ENCODE measurements around the gene FBN2.

The FBN2 gene

GRCh38 chr5:128538000-128538249 is at the start of gene FBN2:
Gene FBN2 (minus strand): TSS chr5:128538245. CDS start chr5:128537603, 642 bp downstream.
- no peak for DNase-seq

DNA sequence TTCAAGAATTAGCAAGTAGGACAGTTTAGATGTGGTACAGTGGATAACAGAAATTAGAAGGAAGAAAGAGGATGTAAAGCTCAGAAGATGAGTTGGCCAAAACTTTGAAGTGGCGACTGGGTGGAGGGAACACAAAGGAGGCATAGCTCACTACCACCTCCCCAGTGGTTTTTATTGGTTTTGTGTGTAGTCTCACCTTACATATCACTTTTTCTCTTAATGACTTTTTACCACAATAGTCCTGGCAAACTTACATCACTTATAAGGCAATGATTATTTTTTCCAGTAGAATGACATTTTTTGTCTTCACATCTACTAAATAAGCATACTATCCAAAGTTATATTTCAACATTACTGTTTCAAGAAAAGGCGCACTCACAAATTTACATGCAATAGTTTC is 49.2 kb upstream of the FBN2 start:
- DNase-seq = no peak

GRCh38 chr5:128586848-128587247 is 48.8 kb upstream of the FBN2 start:
- no peak for DNase-seq

DNA sequence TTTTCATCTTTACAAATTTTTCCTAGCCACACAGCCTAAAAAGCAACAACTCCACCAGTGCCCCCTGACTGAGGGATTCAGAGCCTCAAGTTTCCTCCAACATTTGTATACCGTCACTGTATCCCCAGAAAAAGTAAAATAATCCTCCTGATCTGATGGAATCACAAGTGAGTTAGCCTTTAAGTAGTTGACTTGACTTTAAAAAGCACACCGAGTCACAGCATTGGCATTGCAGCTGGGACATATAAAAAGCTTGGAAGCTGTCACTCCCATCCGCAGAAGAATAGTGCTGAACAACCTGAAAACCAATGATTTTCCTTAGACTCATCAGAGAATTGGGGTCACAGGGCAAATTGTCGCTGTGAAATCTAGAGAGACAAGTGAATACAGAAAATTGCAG is 41.6 kb upstream of the FBN2 start:
- DNase-seq = no peak

DNA sequence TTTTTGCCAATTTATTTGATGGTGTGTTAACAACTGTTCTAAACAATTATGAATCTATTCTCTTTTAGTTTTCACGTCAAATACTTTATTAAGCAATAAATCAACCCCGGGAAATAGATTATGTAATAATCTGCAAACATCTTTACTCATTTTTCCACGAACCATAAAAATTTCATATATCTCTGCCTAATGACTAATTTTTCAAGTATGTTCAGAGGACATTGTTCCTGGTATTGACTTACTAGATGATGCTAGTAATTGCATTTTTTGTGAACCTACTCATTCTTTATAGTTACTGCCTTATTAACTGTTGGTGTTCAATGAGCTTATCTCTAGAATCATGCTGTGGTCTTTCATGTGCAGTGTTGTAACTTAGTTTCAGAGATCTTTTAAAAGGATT is 41.0 kb upstream of the FBN2 start:
- no peak for DNase-seq

GRCh38 chr5:128574041-128574440 is 36.0 kb upstream of the FBN2 start:
- DNase-seq = no peak

- DNase-seq = no peak
Measured at GRCh38 chr5:128572930-128573319, 34.9 kb upstream of the FBN2 start.

DNA sequence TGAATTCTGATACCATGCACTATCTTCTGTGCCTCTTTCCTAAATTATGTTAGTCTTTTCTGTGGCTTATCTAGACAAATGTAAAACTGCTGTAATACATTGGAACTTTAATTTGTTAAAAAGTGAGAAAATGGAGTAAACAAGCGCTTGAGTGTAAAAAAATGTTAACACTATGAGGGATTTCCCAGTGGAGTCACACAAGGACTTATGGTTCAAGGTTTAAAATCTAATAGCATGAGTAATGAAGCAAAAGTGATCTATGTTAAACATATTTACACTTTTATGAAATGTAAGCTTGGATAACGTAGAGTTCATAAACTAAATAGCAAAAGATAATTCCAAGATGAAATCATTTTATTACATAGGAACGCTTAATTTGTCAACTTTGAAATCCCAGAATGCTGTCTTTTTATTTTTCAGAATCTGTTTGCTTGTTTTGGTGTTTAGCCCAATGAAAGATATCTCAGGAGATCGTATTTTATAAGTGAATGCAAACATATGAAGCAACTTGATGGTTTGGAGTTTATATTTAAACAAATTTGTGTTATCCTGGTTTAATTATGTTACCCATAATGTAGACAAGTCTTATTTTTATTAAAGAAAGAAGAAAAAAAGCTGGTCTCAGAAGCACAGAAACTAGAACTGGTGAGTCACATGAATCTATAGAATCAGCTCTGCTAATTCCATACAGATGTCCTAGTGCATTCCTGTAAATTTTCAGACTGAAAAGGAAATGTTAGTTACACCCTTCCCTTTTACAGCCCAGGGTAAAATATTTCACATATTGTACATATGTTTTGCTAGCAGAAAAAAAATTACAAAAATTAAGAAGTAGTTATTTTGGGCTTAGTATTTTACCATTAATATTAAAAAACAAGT is 34.2 kb upstream of the FBN2 start:
- DNase-seq = no peak

- DNase-seq = no peak
Measured at GRCh38 chr5:128566178-128566577, 28.1 kb upstream of the FBN2 start.

GRCh38 chr5:128559300-128560297 is 21.6 kb upstream of the FBN2 start:
- DNase-seq = no peak

GRCh38 chr5:128553747-128554146 is 15.7 kb upstream of the FBN2 start:
- no peak for DNase-seq

DNA sequence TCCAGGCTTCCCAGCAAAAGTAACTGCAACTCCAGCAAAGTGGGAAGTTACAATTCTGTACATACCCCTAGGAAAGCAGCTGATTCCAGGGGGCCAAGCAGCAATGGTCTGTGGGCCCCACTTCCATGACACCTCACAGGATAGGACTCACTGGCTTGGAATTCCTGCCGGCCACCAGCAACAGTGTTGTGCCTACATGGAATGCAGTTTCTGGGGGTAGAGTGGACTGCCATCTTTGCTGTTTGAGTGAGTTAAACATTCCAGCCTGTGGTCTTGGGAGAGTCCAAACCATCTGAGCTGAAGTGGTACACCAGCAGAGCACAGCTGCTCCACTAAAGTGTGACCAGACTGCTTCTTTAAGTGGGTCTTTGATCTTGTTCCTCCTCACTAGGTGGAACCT is 13.4 kb upstream of the FBN2 start:
- DNase-seq = no peak

- no peak for DNase-seq
Measured at GRCh38 chr5:128549496-128549895, 11.5 kb upstream of the FBN2 start.

DNA sequence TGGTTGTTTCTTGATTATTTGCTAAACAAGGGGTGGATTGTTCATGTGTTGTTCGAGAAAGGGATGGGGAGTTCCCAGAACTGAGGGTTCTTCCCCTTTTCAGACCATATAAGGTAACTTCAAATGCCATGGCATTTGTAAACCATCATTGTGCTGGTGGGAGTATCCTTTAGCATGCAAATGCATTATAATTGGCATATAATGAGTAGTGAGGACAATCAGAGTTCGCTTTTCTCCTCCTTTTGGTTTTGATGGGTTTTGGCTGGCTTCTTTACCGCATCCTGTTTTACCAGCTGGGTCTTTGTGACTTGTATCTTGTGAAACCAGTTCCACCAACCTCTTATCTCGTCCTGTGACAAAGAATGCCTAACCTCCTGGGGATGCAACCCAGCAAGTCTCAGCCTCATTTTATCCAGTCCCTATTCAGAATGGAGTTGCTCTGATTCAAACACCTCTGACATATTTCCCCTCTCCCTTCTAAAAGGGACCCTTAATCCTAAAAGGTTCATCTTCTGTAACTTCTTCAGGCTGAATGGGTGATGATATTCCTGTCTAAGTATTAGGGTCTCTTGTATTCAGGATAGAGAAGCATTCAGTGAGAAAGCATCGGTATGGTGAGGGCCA is 8.7 kb upstream of the FBN2 start:
- no peak for DNase-seq

- DNase-seq = no peak
Measured at GRCh38 chr5:128541385-128541784, 3.3 kb upstream of the FBN2 start.

- no peak for DNase-seq
Measured at GRCh38 chr5:128539038-128539429, 989 bp upstream of the FBN2 start.

DNA sequence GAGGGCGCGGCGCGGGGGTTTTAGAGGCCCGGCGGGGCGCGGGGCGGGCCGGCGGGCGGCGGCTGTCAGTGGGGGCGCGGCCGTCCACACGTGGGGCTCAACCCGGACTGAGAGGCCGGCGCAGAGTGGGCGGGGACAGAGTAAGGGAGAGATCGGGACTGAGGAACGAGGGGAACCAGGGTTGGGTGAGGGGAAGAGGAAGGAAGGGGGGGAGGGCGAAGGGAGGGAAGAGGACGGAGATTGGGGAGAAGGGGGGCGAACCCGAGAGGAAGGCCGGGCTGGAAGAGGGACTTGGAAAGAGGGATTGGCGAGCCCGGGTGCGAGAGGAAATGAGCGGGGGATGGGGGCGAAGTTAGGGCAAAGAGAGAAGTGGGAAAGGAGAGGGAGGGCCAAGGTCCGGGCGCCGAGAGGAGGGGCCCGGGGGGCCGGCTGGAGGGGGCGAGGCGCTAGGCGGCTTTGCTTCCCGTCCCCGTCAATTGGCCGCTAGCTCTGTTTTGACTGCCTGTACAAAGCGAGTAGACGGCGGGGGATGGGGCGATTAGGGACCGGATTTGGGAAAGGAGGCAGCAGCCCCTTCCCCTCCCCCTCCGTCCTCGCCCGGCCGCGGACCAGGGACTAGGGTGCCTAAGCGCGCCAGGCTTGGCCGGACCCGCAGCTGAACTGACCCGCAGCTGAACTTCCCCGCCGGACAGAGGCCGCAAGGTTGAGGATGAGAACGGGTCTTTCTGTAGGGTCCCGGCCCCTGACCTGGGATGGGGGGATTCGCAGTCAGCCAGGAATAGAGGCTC is 399 bp upstream of the FBN2 start:
- no peak for DNase-seq

- DNase-seq = no peak
Measured at GRCh38 chr5:128537221-128537999, 635 bp downstream of the FBN2 start.

- DNase-seq = no peak
Measured at GRCh38 chr5:128536254-128537220, 1.5 kb downstream of the FBN2 start.

DNA sequence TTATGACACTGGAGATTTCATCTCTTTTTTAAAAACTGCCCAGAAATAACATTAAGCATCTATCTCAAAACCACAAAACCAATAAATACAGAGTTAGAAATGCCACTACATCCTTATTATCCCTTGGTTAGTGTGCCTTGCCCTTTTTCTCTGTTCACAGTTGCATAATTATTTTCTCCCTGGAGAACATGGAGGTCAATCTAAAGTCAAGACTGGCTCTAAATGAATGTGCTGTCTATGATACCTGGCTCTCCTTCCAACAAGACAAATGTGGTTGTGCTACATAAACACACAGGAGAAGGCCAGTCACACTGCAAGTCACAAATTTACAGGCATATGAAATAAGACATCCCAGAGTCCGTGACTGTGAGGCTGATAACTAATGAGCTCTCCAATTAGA is 2.8 kb downstream of the FBN2 start:
- DNase-seq = no peak

DNA sequence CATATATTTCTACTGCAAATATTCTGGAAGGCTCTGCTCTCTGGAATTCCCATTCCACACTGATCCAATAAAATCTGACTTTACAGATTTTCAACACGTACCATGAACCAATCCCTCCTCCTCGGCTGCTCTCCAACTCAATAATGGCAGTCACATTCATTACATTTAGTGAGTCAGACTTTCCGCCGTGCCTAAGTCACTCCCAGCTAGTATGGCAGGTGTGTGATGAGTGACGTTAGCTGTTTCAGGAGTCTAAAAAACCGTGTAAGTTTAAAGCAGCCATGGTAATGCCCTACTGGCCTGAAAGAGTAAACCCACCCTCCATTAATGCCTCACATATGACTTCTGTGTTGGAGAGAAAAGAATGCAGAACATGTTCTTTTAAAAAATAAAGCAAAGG is 3.3 kb downstream of the FBN2 start:
- no peak for DNase-seq

Measured in AML-193 (cell line).